Aorta (tissue), 5 donors: ENCODE measurements around the gene C9orf152. TPM values are rescaled to one million over a fixed set of nuclear protein-coding genes. Genes with fewer than 3 reads are reported as not detected.
A peak's percentile ranks its signal among the peaks of the same experiment; 100 is the strongest.

Experiments
- ATAC-seq: fragments of 200-7000 bp; cut with Tn5 transposase; one replicate; pipeline ENCODE4 v1.9.1; 2022; ENCODE audit warnings: moderate library complexity; ENCODE audit not compliant: low FRiP score
- DNase-seq, 2 donors: peaks; one replicate each; pipeline ENCODE4 v3.0.0-alpha.2; 2020
- H3K27ac ChIP-seq, 2 donors: one replicate each; pipeline ENCODE4 v1.5.1; 2013; ENCODE audit warnings: low read length in 2 of 2, mild to moderate bottlenecking in 2 of 2, moderate library complexity in 2 of 2, control low read depth in 1 of 2, inconsistent platforms in 1 of 2, low read depth in 1 of 2
- H3K27me3 ChIP-seq, 2 donors: one replicate each; pipeline ENCODE4 v1.6.1; 2013; ENCODE audit warnings: control low read depth in 1 of 2, low read length in 1 of 2, mild to moderate bottlenecking in 1 of 2, moderate library complexity in 1 of 2; ENCODE audit not compliant: insufficient read depth in 2 of 2, control insufficient read depth in 1 of 2
- H3K36me3 ChIP-seq, 2 donors: one replicate each; pipeline ENCODE4 v1.6.1; 2013; ENCODE audit warnings: control low read depth in 1 of 2, low read length in 1 of 2, mild to moderate bottlenecking in 1 of 2; ENCODE audit not compliant: insufficient read depth in 2 of 2, control insufficient read depth in 1 of 2
- H3K4me1 ChIP-seq, 2 donors: one replicate each; pipeline ENCODE4 v1.6.1; 2013; ENCODE audit warnings: low read length in 2 of 2, control low read depth in 1 of 2, mild to moderate bottlenecking in 1 of 2, moderate library complexity in 1 of 2; ENCODE audit not compliant: insufficient read depth in 2 of 2, control insufficient read depth in 1 of 2
- H3K4me3 ChIP-seq, 2 donors: one replicate each; pipeline ENCODE4 v1.5.1; 2013; ENCODE audit warnings: low read length in 2 of 2, control low read depth in 1 of 2, mild to moderate bottlenecking in 1 of 2
- H3K9me3 ChIP-seq: one replicate; pipeline ENCODE4 v1.6.1; 2013; ENCODE audit warnings: mild to moderate bottlenecking, low read length; ENCODE audit not compliant: control insufficient read depth
- WGBS, 2 donors: extraction: QIAGEN DNeasy Blood & Tissue Kit; methylation state at CpG; one replicate each; pipeline ENCODE4 v1.1.7; 2013; 5-methylcytosine and 5-hydroxymethylcytosine counted together
- intact Hi-C, 2 donors: fragments of 100-400 bp; cut with DNase I; formaldehyde crosslinking; loops; one replicate each; pipeline versions ENCODE4 v1.14.2 to v1.15.0; 2022
- polyA plus RNA-seq, 2 donors: library from polyadenylated mRNA; stranded (reverse); fragments of 200-250 nt; gene quantifications; one replicate each; pipeline ENCODE4 v1.2.3, GENCODE V29; 2013
- total RNA-seq, 2 donors: library from RNA; stranded (reverse); fragmentation: NEBNext Ultra II Directional; extraction: Animal tissue kit (Norgen Biotek cat#: 25700); gene quantifications; one replicate each; pipeline ENCODE4 v1.2.1, GENCODE V29; 2021
- donor health status: healthy with polysubstance abuse.
- donor health status: Bipolar disorder and iron deficiency.
- donor health status: DM: no; HTN: no; CAD: no.
- donor health status: DM: no; HTN: no; CAD: no.
- donor health status: DM: yes; HTN: yes; CAD: no.

C9orf152 gene
- total and polyA plus RNA-seq, 4 donors: 0.38 to 3.1 TPM; not detected in 2

DNA sequence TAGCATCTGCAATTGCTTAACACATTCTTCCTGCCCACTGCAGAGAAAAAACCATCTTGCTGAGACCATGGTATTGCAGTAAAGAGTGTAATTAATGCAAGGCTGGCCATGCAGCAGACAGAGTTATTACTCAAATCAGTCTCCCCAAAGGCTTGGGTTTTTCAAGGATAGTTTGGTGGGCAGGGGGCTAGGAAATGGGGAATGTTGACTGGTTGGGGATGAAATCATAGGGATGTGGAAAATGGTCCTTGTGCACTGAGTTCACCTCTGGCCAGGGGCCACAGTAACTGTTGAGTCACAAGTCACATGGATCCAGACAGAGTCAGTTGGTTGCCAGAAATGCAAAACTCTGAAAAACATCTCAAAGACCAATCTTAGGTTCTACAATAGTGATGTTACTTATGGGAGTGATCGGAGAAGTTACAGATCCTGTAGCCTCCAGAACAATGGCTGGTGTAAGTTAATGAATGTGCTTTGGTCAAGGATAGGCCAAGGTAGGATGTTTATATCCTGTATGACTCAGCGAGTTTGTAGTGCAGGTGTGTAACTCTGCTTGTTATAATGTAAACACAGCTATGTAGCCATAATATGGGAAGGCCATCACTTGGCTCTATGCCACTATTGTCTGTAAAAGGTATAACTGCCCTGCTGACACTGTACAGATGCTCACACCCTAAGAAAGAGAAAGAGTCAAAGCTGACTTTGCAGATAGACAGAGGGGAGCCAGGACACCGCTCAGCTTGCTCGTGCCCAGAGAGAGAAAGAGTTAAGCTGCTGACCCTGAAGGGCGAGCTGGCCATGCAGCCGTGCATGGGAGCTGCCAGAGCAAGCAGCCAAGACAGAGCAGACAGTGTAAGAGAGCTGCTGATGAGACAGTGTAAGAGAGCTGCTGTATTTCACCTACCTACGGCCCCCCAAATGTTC is 27.2 kb downstream of the C9orf152 start:
- peaks cover 0 to 3% of the 10 kb centered on the region in 2 donors for H3K4me1 ChIP-seq
- ATAC-seq (peak; percentile 51), DNase-seq (peak; percentile 67 to 78)
- H3K27ac ChIP-seq: no peak overlapping the region
- no peaks in the 10 kb centered on the region for H3K27me3 ChIP-seq
- H3K9me3 ChIP-seq: no peaks in the 10 kb centered on the region
- H3K36me3 ChIP-seq: no peaks in the 10 kb centered on the region
- intact Hi-C loops: loop anchor here (5.0 to 10.0 kb wide), 3 partner anchors 37 to 444 kb away; no protein-coding TSS in a partner anchor
- no peak overlapping the region for H3K4me3 ChIP-seq
- 62 to 67% methylated on average over 7 of the region's 7 CpGs for WGBS, 2 donors

DNA sequence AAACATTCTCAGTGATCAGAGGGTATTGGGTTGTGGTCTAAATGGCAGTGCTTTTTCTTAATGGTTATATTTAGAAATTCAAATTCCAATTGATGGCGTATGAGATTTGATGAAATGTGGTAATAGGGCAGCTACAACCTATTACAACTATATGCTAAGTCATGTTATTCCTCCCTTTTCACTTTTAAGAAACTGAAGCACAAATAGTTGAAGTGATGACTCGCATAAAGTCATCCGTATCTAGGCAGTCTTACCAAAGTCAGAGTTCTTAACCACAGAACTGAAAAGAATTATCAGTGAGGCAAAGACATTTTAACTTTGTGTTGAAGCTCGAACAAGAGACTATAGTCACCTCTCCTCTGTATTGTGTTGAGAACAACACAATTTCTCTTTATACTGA is 28.2 kb downstream of the C9orf152 start:
- no peak for ATAC-seq
- Histone ChIP-seq H3K27ac (no peak overlapping the region), H3K4me3 (no peak overlapping the region), H3K9me3 (no peaks in the 10 kb centered on the region), H3K27me3 (no peaks in the 10 kb centered on the region), H3K4me1 (peaks cover 0 to 3% of the 10 kb centered on the region in 2 donors), H3K36me3 (no peaks in the 10 kb centered on the region)
- DNase-seq: no peak
- 73 to 79% methylated on average over 4 of the region's 4 CpGs for WGBS, 2 donors
- intact Hi-C loops: loop anchor here (5.0 to 10.0 kb wide), 3 partner anchors 38 to 445 kb away; no protein-coding TSS in a partner anchor

DNA sequence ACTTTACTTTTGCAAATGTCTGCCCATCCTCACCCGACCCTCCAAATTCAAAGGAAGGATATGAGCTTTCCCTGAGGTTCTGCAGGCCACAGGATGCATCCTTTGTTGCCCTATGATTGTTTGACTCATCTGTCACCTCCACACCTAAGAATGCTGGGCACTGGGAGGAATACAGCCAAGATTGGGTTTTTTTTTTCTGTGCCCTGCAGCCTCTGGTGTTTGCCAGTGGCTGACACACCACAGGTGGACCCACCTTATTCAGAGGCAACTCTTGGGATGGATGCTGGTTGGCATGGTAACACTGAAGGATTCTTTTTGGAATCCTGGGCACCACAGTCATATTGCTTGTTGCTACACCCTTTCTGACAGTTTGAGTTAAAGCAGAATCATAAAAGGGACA is 29.7 kb downstream of the C9orf152 start:
- intact Hi-C loops: no loop called here
- ATAC-seq: no peak
- Histone ChIP-seq H3K36me3 (no peaks in the 10 kb centered on the region), H3K9me3 (no peaks in the 10 kb centered on the region), H3K27me3 (no peaks in the 10 kb centered on the region), H3K4me1 (peaks cover 0 to under 1% of the 10 kb centered on the region in 2 donors), H3K4me3 (no peak overlapping the region), H3K27ac (no peak overlapping the region)
- WGBS, 2 donors: 79 to 81% methylated on average over 1 of the region's 1 CpG
- no peak for DNase-seq

DNA sequence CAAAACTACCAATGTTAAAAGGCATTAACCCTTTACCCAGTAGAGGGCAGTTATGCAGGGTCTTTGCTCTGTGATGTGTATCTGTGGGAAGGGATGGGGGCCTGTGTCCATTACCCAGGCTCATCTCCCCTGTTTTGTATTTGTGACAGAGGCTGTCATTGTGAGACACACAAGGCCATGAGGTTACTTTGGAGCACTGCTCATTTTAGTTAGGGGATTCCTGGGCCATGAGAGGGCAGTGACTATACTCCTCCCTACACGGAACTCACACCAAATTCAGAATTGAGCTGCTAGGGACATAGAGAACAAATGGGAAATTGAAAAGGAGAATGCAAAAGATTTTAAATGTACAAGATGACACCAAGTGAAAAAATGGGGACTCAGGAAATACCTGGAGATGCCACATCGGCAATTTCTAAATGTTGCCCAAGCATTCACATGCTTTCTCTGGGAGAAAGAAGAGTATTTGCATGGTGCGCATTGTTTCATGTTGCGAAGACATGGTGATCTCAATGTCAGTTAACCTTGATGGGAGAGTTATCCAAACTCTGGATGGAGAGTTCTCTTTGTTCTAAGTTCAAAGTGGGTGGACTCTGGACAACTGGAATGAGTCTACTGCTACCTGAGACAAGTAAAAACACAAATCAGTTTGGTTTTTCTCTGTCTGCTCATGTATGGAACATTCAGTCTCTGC is 32.5 kb downstream of the C9orf152 start:
- Histone ChIP-seq H3K4me3 (no peak overlapping the region), H3K36me3 (peaks cover 0 to 3% of the 10 kb centered on the region in 2 donors), H3K27ac (no peak overlapping the region), H3K4me1 (no peaks in the 10 kb centered on the region), H3K9me3 (no peaks in the 10 kb centered on the region), H3K27me3 (no peaks in the 10 kb centered on the region)
- intact Hi-C loops: no loop called here
- DNase-seq: no peak
- 84 to 88% methylated on average over 4 of the region's 4 CpGs for WGBS, 2 donors
- ATAC-seq: no peak

DNA sequence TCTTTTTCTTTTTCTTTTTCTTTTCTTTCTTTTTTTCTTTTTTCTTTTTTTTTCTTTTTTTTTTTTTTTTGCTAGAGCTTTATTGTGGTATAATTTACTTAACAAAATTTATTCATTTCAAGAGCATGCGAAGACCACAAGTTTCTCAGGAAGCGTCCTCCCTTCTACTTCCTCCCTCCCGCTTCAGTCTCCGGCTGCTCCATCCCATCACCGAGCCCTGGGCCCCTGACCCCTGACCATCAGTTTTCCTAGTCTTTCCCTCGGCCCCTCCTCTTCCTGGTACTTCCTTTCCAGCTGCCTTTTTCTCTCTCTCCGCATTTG is 34.7 kb downstream of the C9orf152 start:
- DNase-seq: no peak
- intact Hi-C loops: no loop called here
- 83 to 86% methylated on average over 7 of the region's 7 CpGs for WGBS, 2 donors
- no peak for ATAC-seq
- Histone ChIP-seq H3K9me3 (no peaks in the 10 kb centered on the region), H3K4me3 (no peak overlapping the region), H3K4me1 (no peaks in the 10 kb centered on the region), H3K36me3 (peaks cover 0 to 3% of the 10 kb centered on the region in 2 donors), H3K27me3 (no peaks in the 10 kb centered on the region), H3K27ac (no peak overlapping the region)

DNA sequence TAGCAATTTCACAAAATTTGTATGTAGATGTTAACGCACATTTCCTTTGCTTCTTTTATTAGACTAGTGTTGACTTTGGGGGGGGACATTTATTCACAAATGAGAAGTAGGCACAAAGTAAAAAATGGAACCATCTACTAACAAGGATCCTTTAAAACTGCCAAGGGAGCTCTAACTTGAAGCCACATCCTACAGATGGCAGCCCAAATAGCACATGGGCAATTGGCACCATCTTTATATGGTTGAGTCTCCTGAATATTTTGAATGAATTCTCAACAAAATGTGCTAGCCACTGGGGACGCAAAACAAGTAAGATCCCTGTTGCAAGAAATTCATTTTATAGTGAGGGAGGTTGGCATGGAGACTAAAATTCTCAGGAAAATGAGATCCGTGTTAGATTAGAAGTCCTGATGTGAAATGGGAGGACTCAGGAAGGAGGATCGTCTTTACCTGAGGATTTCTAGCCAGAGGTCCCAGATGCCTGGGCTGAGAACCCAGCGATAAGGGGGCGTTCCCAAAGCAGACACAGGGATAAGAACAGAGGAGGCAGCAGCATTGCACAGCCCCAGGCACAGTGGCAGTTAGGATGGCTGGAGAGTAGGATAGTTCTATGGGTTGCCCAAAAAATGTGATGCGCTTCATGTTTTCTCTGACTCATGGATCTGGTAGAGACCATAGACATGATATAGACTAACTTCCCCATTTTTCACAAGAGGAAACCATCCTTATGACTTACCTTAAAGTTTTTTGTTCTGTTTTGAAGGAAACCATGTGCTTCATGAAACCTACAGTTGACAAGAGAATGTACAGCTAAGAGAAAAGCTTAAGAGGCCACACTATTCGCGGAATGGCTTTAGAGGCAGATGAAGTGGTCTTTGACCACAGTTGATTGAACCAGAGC is 37.4 kb downstream of the C9orf152 start:
- H3K27me3 ChIP-seq: no peaks in the 10 kb centered on the region
- intact Hi-C loops: no loop called here
- H3K4me1 ChIP-seq: peaks cover 0 to 2% of the 10 kb centered on the region in 2 donors
- no peaks in the 10 kb centered on the region for H3K9me3 ChIP-seq
- no peak overlapping the region for H3K27ac ChIP-seq
- H3K36me3 ChIP-seq: peaks cover 2 to 3% of the 10 kb centered on the region in 2 donors
- DNase-seq (no peak), ATAC-seq (no peak)
- WGBS, 2 donors: 83 to 84% methylated on average over 9 of the region's 9 CpGs
- no peak overlapping the region for H3K4me3 ChIP-seq

DNA sequence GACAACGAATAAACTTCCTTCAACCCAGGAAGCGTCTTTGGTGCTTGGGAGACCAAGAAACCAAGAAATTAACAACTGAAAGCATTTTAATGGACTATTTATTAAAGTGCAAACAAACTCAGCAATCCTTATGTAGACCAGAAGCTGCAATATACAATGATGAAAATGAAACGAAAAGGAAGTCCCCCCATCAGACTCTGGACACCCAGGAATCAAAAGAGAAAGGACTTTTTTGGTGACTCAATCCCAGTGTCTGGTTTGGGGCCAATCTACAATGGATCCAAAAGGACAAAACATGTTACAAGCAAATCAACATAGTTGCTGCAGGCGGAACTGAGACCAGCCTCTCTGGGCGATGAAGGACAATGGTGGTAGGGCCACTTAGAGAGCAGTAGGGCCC is 39.5 kb downstream of the C9orf152 start:
- Histone ChIP-seq H3K36me3 (peaks cover 2 to 3% of the 10 kb centered on the region in 2 donors), H3K27me3 (no peaks in the 10 kb centered on the region), H3K4me3 (no peak overlapping the region), H3K4me1 (peaks cover 0 to 2% of the 10 kb centered on the region in 2 donors), H3K9me3 (no peaks in the 10 kb centered on the region), H3K27ac (no peak overlapping the region)
- no peak for DNase-seq
- intact Hi-C loops: no loop called here
- ATAC-seq: no peak
- WGBS, 2 donors: 81% methylated on average over 5 of the region's 5 CpGs

DNA sequence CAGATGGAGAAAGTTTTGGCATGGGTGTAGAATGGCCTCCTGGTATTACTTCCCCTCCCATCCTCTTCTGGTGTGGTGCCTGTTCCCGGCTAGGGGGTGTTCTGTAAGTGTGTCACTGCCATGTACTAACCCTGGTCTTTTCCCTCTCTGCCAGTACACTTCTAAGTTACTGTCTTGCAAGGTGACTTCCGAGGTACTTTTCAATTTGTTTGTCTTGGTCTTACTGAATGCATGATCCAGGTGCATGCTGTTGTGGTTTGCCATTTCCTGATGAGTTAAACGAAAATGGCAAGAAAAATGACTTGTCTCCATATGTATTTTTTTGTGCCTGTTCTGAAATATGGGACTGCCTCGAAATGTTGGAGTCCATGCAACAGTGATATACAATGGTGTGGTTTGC is 46.0 kb downstream of the C9orf152 start:
- intact Hi-C loops: loop anchor here in 1 of 2 donors (5.0 kb wide), 1 partner anchor 590 kb away; no protein-coding TSS in a partner anchor
- Histone ChIP-seq H3K27ac (no peak overlapping the region), H3K4me3 (no peak overlapping the region), H3K27me3 (no peaks in the 10 kb centered on the region), H3K4me1 (peaks cover 7 to 9% of the 10 kb centered on the region in 2 donors), H3K36me3 (peaks cover 3 to 4% of the 10 kb centered on the region in 2 donors), H3K9me3 (no peaks in the 10 kb centered on the region)
- DNase-seq (no peak), ATAC-seq (no peak)
- WGBS, 2 donors: 77 to 81% methylated on average over 4 of the region's 4 CpGs
